HG03108 (cell line): ENCODE results near the gene GALNT2.

ENCODE experiments used
- ATAC-seq: cut with Tn5 transposase; IDR thresholded peaks from one replicate; pipeline ENCODE4 v1.9.1; 2021; ENCODE audit warnings: moderate library complexity; ENCODE audit not compliant: unreplicated experiment

GALNT2 gene

DNA sequence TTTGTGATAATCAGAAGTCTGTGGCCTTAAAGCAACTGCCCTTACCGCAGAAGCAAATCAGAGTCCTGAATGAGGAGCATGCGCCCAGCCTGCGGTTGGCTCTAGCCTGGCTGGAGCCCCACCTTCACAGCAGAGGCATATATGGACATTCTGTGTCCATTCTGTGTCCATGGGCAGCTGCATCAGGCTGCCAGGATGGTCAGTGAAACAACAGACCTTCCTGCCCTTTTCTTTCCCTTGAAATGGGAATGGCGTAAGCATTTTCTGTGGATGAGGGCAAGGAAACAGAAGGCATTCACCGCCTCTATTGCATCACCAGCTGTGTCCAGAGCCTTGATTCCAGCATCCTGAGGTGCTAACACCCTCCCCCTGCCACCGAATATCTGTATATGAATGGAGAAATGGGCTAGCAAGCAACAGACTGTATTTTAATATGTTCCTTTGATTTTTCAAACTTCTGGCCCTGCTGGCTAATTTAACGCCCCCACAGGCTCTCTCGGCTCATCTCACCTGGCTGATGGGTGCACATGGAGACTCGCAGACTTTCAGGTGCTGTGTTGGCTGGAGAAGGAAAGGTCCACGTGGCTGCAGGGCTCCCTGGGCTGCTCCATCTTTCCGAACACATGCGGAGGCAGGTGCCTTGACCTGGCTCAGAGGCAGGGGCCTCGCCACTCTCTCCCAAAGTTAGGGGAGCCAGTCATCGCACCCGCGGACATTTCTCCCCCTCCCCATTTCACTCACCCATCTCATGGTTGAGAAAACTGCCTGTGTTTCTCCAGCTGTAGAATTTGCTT, 159.2 kb downstream of the GALNT2 start:
- ATAC-seq, result no peak

DNA sequence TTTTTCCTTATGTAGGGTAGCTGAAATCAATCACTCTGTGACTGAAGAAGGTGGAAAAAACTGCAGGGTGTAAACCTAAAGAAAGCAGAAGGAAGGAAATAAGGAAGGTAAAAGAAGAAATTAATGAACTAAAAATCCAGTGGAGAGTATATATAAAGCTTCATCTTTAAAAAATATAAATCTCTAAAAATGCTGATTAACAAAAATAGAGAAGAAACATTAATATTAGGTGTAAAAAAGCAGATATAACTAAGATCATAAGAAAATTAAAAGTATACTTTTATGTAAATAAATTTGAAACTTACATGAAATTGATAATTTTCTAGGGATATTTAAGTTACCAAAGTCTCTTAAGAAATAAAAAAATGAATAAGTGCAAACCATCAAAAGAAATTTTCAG, 159.8 kb downstream of the GALNT2 start:
- ATAC-seq, result no peak

DNA sequence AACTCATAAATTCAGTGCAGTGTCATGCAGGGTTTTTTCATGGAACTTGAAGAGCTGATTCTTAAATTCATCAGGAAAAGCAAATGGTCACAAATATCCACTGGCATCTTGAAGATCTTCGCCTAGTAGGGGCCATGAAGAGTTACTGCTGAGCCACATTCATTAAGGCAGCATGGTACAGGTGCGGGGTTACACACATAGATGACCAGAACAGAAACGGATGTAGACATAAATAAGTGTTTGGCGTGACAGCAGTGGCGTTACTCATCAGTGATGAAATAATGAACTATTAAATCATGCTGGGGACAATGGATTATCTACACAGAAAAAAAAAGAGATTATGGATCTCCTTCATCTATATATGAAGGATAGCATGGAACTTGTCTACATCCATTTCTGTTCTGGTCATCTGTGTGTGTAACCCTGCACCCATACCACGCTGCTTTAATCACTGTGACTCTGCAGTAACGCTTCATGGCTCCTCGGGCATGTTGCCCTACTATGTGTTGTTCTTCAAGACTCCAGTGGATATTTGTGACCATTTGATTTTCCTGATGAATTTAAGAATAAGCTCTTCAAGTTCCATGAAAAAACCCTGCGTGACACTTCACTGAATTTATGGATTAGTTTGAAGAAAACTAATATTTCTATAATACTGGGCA, 161.3 kb downstream of the GALNT2 start:
- ATAC-seq, result no peak

DNA sequence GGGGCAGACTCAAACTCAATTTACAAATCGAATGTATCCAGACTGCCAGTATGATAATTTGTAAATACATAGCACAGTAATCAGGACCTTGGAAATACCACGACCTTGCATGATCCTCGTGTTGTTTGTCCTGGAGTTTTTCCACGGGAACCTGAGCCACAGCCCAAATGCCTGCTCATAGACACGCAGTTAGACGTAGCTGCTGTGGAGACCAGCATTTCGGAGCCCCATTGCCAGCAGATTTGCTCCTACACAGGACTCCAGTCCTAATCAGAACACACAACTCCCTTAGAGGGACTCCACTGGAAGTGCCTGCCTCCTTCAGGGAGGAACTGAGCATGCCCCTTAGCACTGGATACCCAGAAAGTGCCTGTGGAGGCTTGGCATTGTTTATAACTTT, 163.2 kb downstream of the GALNT2 start:
- no peak for ATAC-seq

DNA sequence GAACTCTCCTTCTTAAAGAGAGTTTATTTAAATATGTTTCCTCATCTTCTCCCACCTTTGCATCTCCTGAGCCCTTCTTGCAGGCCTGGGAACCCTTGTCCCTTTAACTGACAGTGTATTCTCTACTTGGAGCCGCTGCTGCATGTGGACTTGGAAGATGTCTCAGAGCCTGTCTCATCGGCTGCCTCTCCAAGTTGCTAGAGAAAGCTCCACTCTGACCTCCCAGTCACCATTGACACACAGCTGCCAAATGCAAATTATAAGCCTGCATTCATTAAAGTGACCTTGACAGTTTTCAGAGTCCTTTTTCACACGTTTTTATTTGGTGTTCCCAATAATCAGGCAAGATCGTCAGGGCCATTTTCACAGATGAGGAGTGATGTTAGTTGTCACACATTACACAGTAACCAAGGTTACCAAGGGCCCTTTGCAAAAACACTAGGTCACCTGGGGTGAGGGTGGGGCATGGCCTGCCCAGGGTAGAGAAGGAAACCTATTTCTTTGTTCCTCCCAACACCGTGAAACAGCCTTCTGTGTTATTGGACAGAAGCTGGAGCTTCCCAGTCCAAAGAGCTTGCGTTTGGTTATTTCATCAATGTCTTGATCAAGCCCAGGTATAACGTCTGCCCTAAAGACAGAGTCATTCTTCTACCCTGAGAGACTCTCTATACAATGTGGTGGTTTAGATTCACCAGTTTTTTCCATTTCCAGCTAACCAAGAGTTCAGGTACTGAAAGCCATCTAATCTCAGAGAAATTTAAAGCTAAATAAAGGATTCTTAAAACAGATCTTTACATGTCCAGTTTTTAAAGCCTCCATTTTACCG, 164.1 kb downstream of the GALNT2 start:
- ATAC-seq, result no peak

DNA sequence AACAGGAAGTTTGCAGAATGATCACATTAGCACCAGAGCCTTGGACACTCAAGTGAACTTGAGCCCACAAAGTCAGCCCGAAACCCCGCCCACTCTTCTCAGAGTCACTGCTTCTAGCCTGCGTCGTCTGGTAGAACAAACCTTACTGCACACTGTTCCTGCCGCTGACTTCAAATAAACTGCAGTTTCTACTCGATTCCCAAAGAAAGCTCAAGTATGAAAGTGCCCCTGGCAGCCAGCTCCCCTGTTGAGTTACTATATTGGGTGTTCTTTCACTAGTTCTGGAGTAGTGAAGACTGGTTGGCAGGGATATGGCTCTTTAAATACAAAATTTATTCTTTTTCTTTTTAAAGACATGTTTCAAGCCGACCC, 164.7 kb downstream of the GALNT2 start:
- no peak for ATAC-seq

DNA sequence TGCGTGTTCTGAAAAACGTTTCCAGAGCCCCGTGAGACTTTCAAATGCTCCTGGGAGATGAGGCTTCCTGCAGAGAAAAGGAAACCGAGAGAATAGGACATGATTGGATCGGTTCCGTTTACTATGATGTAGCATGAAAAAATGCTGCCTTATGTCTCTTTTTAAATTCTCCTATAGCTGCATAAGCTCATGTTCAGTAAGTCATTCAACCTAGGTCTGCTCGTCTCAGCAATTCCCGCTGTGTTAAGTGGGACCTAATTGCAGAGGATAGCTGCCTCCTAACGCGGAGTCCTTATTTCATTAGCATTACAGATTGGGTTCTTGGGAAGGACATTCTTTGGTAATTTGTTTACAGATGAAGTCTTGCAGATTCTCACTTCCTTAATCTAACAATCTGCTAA, 165.3 kb downstream of the GALNT2 start:
- no peak for ATAC-seq

DNA sequence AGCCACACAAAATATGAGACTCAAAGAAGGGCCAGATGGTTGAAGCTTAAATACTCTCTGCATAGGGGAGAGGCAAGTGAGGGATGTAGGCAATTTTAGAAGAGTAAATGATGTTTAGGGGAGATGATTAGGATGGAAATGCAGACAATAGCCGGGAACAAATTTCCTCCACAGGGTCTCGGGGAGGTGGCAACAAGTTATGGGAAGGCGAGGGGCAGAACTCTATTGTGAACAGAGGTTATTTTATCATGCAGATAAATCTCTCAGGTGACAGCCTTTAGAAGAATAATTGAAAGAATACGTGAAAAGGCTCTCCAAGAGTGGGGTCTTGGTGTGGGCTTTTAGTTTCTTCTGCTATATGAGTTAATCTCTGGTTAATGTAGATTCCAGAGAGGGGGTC, 166.7 kb downstream of the GALNT2 start:
- no peak for ATAC-seq

DNA sequence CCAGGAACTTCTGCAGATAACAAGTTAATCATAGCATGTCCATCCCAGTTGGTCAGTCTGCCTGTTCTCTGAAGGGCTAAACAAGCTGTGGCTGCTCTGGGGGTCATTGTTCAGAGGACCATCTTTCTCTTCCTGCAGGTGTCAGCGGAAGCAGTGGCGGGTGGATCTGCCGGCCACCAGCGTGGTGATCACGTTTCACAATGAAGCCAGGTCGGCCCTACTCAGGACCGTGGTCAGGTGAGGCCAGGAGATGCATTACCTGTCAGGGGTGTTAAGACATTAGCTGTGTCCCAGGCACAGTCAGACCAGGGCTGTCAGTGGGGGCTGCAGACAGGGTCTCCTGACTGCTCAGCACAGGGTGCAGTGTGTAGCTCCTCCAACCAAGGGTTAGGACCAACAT, 168.8 kb downstream of the GALNT2 start:
- no peak for ATAC-seq

DNA sequence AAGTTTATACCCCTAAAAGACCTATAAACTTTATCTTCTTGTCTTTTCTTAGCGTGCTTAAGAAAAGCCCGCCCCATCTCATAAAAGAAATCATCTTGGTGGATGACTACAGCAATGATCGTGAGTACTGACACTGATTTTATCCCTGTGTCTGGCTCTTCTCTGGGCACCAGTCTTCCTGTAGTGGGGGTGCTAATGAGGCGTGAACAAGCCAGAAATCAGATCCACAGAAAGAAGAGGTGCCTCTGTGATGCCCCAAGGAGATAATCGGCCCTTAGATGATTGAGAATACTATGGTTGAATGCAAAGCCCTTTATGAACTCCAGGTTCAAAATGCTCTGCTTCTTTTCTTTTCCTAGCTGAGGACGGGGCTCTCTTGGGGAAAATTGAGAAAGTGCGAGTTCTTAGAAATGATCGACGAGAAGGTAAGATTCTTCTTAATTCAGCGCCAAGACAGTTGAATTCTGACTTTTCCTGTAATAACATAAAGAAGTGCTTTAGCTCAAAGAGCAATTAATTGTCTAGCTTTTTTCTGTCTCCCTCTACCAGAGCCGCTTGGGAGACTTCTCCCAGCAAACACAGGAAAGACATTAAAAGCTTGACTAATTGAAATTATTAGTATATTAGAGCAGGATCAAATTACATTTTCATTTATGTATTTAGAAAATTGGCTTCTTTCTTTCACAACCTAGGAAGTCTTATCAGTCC, 169.4 kb downstream of the GALNT2 start:
- ATAC-seq, result no peak

DNA sequence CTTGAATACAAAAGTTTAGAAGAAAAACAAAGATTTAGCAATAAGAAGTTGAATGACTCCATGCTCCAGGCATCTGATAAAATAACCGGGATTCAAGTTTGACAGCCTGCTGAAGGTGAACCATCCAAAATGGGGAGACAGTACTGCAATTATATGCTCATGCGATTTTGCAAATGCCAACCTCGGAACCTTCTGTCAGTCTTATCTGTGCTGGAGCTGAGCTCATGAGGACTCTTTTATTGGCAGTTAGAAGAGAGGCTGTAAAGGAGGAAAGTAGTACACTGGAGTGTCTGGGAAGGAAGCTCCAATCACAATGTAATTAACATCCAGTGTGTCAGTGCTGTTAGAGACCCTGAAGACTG, 170.0 kb downstream of the GALNT2 start:
- no peak for ATAC-seq

DNA sequence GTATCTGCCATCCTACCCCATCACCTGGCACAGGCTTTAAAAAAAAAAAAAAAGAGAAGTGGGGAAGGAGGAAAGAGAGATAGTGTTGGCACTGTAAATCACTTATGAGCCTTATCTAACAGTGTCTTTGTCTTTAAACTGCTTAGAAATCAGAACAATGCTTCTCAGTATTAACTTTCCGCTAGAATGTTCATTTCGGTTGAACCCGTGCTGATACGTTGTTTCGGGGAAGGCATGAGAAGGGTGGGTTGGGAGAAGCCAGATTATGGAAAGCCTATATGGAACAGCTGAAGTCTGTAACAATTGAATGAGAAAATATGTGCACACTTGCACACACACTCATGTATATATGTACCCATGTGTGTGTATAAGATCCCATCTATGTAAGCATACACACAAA, 170.8 kb downstream of the GALNT2 start:
- ATAC-seq, result no peak

DNA sequence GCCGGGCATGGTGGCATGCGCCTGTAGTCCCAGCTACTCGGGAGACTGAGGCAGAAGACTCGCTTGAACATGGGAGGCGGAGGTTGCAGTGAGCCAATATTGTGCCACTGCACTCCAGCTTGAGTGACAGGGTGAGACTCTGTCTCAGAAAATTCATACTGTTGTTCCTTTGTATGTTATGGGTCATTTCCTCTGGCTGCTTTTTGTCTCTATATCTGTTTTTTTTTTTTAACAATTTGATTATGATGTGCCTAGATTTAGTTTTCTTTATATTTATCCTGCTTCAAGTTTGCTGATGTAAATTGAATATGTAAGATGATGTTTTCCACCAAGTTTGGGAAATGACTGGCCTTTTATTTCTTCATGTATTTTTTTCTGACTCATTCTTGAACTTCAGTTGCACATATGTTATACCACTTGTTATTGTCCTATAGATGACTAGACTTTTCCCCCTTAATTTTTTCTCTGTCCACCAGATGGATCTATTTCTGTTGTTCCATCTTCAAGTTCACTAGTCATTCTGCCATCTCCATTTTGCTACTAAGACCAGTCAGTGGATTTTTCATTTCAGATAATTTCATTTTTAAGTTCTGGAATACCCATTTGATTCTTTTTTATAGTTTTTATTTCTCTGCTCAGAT, 173.5 kb downstream of the GALNT2 start:
- ATAC-seq, result no peak

DNA sequence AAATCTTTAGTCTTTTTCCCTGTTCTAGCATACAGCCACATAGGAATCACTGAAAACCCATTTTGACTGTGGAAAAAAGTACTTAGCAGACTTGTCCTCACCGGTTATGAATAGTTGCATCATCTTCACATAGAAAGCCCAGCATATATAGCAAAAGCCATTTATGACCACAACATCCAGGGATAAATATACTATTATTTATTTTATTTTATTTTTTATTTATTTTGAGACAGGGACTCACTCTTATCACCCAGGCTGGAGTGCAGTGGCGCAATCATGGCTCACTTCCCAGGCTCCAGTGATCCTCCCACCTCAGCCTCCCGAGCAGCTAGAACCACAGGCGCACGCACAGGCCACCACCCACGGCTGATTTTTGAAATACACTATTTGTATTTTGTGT, 175.3 kb downstream of the GALNT2 start:
- ATAC-seq, result no peak

DNA sequence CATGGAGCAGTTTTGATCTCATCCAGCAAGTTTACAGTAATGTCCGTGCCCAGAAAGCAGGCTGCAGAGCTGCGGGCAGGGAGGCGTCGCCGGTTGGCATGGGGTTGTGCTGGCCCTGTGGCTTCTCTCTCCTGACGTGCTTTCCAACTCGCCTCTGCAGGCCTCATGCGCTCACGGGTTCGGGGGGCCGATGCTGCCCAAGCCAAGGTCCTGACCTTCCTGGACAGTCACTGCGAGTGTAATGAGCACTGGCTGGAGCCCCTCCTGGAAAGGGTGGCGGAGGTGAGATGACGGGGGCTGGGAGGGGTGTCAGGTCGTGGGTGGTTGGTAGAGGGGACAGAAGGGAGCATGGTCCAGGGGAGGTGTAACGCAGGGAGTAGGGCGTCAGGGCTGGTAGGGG, 176.1 kb downstream of the GALNT2 start:
- ATAC-seq, result no peak

DNA sequence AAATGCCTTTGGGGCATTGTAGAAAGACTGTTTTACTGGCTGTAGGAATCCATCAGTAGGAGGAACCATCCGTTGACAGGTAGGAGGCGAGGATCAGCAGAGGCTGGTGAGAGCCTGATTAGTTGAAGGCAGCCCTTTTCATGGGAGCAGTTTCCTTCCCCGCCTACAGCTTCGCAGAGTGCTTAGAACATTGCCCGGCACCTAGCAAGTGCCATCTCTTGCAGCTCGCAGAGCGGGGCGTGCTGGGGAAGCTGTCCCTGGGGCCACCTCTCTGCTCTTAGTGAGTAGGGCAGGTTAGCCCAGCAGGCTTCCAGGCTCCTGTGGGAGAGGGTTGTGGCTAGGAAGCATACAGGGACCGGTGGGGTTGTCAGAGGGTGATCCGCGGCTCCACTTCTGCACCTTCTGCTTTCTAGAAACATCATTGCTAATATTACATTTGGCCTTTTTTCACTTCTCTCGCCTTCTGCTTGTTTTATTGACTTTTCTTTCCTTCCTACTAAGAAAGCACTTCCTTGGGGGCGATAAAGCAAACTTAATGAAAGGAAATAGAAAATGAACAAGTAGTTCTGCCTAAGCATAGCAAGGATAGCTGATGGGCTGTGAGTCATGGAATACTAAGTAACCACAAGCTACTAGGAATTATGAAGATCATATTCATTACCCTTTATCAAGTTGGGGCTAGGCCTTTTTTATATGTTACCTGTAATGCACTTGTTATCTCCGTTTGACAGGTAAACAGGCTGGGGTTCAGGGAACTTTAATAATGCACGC, 176.7 kb downstream of the GALNT2 start:
- ATAC-seq, result no peak

DNA sequence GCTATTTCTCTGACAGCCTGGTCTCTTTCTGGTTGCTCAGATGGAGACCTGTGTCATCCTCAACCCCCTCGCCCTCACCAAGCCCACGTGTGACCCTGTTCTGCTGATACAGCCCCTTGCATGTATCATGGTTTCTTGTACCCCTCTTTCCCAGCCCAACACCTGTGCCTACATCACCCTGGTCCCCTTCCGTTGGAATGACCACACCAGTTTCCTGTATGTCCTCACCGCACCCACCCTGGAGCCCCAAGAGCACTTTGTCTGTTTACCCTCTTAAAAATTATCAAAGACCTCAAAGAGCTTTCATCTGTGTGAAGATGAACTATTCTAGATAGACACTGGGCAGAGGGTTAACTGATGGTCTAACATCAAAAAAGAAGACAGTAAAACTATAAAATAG, 179.5 kb downstream of the GALNT2 start:
- ATAC-seq, result no peak

DNA sequence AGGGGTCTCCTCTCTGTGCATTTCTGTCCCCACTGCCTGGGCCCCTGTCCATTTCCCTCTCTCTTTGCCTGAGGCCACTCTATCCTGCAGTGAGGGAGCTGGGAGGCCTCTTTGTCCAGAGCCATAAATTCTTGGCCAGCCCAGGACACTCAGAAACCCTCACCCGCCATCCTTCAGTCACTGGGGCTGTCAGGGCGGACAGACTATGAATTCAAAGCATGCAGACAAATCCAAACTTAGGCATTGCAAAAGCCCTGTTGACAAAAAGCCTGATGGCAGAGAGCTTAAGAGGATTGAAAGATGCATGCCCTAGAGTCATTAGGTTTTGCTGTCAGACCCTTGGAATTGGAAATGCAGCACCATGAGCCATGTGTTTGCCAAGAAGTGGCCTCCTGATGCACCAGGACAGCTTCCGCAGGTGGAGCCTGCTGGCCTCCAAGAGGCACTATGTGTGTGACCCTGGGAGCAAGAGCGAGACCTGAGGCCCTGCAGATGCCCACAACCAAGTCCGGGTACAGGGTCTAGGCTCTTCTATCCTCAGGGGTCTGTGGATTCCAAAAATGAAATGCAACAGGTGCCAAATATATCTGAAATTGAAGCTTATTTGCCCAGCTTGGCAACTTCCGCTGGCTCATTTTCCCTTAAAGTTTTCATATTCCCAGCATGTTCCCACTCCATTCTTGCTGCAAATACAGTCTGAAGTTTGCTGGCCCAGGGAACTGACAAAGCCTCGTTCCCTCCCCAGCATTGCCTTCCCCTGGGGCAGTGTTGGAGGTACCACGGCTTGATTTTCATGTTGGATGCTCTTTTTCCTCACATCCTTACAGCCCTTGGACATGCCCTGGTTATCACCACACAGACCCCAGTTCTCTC, 181.2 kb downstream of the GALNT2 start:
- no peak for ATAC-seq

DNA sequence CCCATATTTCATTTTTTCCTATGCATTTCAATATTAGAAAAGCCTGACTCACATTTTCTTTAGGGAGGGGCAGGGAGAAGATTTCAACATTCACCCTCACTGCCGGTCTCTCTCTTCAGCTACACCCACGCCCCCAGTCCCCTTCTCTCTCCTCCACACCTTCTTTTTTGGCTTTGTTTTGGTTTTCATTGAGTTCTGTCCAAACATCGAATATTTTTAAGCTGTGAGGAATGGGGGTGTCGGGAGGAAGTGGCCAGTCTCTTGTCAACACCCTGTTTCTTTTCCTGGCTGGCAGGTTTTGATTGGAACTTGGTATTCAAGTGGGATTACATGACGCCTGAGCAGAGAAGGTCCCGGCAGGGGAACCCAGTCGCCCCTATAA, 181.8 kb downstream of the GALNT2 start:
- no peak for ATAC-seq
